WI38 (cell line): ENCODE measurements around the gene SH3BP4.

Experiments used
- H3K4me3 ChIP-seq: 2 replicates; pipeline ENCODE4 v1.5.1; 2011; ENCODE audit warnings: low read depth, mild to moderate bottlenecking, control low read depth, low read length
- TF ChIP-seq, protein P1 (sequence below): IDR thresholded peaks from 2 replicates; pipeline ENCODE4 v1.5.1; 2012; ENCODE audit warnings: low read depth, mild to moderate bottlenecking, control low read depth, low read length

The SH3BP4 gene

DNA sequence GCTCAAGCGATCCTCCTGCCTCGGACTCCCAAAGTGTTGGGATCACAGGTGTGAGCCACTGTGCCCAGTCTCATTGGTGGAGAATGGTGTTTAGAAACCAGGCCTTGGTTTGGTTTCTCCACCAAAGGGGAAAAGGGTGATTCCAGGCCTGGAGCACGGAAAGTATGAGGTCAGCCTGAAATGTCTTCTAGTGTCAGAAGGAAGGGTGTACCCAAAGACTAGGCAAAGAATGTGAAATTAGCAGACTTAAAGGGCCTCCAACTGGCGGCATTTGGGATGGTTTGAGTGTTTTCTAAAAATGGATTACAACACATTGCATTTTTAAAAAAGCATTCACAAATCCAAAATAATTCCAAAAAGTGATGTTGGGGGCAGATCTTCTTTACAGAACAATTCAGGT, 139.6 kb downstream of the SH3BP4 start:
- TF ChIP-seq, protein P1, sequence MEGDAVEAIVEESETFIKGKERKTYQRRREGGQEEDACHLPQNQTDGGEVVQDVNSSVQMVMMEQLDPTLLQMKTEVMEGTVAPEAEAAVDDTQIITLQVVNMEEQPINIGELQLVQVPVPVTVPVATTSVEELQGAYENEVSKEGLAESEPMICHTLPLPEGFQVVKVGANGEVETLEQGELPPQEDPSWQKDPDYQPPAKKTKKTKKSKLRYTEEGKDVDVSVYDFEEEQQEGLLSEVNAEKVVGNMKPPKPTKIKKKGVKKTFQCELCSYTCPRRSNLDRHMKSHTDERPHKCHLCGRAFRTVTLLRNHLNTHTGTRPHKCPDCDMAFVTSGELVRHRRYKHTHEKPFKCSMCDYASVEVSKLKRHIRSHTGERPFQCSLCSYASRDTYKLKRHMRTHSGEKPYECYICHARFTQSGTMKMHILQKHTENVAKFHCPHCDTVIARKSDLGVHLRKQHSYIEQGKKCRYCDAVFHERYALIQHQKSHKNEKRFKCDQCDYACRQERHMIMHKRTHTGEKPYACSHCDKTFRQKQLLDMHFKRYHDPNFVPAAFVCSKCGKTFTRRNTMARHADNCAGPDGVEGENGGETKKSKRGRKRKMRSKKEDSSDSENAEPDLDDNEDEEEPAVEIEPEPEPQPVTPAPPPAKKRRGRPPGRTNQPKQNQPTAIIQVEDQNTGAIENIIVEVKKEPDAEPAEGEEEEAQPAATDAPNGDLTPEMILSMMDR = no peak
- H3K4me3 ChIP-seq = no peak overlapping the region

DNA sequence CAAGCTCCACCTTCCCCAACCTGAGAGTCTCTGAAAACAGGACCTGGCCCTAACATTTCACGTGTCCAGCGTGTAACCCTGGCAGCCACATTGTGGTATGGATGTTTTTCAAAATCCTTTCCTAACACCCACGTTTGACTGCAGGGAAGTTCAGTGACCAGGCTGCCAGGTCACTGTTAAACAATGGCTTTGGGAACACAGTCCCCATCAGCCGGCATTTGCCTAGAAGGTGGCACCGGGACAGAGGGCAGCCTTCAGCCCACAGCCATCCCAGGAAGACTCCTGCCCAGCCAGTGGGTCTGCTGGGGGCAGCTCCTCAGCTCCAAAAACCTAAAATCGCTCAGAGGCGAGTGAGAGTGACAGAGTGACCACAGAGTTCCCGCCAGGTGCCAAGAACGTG, 140.2 kb downstream of the SH3BP4 start:
- H3K4me3 ChIP-seq = no peak overlapping the region
- TF ChIP-seq, protein P1 = no peak

DNA sequence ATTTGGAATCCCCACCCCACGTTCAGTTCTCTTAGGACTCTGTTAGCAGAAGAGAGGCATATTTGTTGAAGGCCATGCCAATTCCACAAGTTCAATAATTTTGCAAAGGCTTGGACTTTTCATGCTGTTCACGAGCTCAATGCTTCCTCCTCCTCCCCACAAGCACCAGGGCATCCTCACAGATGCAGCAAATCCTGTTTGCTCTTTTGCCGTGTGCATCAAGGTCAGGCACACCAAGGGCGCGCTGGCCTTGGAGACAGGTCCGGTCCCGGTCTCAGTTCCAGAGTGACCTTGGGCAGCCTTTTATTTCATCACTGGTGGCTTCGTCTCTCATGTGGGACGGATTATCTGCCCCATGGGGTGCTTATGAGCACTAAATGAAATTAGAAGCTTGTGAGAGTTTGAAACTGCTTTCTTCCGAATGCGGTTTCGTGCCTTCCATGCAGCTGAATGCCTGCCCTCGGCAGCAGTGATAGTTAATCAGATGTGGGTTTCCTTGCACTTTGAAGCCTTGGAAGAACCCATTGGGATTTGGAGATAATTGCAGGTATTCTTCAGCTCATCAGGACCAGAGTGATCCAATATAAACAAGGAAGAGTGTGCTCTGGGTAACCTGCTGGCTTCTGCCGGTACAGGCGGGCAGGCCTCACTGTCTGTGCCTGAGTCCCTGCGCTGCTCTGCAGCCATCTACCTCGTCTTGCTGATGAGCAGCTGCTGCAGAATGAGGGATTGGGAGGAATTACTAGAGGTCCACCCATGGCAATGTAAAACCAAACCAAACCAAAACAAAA, 140.8 kb downstream of the SH3BP4 start:
- TF ChIP-seq, protein P1 = no peak
- H3K4me3 ChIP-seq = no peak overlapping the region

DNA sequence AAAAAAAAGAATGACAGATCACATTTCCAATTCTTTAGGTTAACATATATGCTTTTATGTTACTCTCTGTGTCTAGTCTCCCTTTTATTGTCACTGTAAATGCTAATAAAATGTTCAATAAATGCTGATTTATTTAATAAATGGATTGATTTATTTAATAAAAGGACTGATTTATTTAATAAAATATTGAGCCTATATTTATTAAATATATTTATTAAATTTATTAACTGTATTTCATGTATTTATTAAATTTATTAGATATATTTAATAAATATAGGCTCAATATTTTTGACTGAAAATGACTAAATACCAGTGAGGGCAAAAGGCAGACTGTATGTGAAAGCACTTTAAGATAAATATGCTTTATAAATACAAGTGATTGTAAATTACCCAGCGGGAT, 142.6 kb downstream of the SH3BP4 start:
- H3K4me3 ChIP-seq = no peak overlapping the region
- TF ChIP-seq, protein P1 = no peak

DNA sequence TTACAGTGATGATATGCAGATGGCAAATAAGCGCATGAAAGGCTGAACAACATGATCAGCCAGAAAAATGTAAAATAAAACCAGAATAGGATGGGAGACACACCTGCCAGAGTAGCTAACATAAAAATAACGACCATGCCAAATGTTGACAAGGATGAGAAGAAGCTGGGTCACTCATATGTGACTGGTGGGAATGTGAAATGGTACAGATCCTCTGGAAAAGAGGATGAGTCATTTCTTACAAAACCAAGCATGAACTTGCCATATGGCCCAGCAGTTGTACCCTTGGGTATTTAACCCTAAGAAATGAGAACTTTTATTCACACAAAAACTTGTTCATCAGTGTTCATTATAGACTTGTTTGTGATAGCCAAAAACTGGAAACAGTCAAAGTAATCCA, 143.8 kb downstream of the SH3BP4 start:
- TF ChIP-seq, protein P1 = no peak
- no peak overlapping the region for H3K4me3 ChIP-seq

DNA sequence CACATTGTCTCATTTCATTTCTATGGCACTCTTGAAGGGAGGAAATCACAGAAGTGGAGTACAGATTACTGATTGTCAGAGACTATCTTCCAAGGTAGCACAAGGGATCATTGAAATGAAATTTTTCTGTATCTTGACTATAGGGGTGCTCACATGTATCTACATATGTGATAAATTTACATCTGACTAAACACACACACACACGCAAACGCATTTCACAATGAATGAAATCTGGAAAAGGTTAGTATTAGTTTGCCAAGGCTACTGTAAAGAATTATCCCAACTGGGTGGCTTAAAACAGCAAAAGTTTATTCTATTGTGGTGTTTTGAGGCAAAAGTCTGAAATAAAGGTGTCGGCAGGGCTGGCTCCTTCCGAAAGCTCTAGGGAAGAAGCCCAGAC, 144.6 kb downstream of the SH3BP4 start:
- TF ChIP-seq, protein P1 = no peak
- no peak overlapping the region for H3K4me3 ChIP-seq

DNA sequence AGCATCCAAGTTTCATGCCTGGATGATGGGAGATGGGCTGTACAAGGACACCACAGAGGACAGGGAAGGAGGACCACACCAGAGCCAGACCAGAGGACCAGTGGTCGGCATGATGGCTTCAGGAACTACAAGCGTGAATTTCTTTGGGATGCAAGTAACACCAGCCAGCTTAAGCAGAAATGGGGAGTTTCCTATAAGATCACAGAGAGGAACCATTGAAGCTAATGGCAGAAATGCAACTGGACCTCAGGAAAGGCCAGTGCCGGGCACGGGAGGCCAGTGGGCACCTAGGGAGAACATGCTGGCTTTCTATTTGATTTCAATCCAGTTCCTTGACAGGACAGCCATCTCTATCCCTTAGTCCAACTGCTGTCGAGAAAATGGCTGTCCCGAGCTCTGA, 145.4 kb downstream of the SH3BP4 start:
- TF ChIP-seq, protein P1 = no peak
- no peak overlapping the region for H3K4me3 ChIP-seq
